T-cell (primary cell): ENCODE measurements around the gene DENND1A. TPM values are rescaled to one million over a fixed set of nuclear protein-coding genes. Genes with fewer than 3 reads are reported as not detected.

ENCODE experiments used
- ATAC-seq, 4 experiments: fragments of 200-7000 bp in 3 of 4; fragments of 150-1000 bp in 1 of 4; cut with Tn5 transposase; replicated peaks in 1 of 4; 1 replicate in 3 of 4; 2 replicates in 1 of 4; pipeline ENCODE4 v1.10.0; 2021; ENCODE audit warnings: moderate library complexity in 3 of 4, mild to moderate bottlenecking in 2 of 4, moderate number of reproducible peaks in 1 of 4
- CTCF ChIA-PET, 2 donors: fragments of 300-600 bp; sonication (Branson Sonifier 250); formaldehyde crosslinking; loops; one replicate each; lab custom pipeline; 2022; ENCODE audit warnings: antibody characterized with exemption in 2 of 2; lab: Charles Lee
- POLR2A ChIA-PET, 2 donors: fragments of 300-600 bp; sonication (Branson Sonifier 250); formaldehyde crosslinking; loops; one replicate each; lab custom pipeline; 2022; ENCODE audit warnings: antibody characterized with exemption in 2 of 2; lab: Charles Lee
- DNase-seq, 35 experiments: peaks; one replicate each; pipeline versions ENCODE4 v3.0.0 to v3.0.0-alpha.2; 2013 to 2023
- H3K27ac ChIP-seq: one replicate; pipeline ENCODE4 v1.5.1; 2013; ENCODE audit warnings: low read length
- H3K27me3 ChIP-seq, 2 experiments: replicated peaks in 1 of 2; 1 replicate in 1 of 2; 2 replicates in 1 of 2; pipeline versions ENCODE4 v1.6.1 to v1.7.0; 2013; ENCODE audit warnings: low read length in 1 of 2, mixed read lengths in 1 of 2; ENCODE audit not compliant: control insufficient read depth in 2 of 2, insufficient read depth in 2 of 2; ENCODE audit errors: extremely low read depth in 1 of 2
- H3K36me3 ChIP-seq, 2 donors: 1 replicate in 1 of 2; 2 replicates in 1 of 2; pipeline versions ENCODE4 v1.6.1 to v1.7.0; 2013; ENCODE audit warnings: low read length in 1 of 2; ENCODE audit not compliant: control insufficient read depth in 2 of 2, insufficient read depth in 1 of 2; ENCODE audit errors: extremely low read depth in 1 of 2
- H3K4me1 ChIP-seq, 2 experiments: 1 replicate in 1 of 2; 2 replicates in 1 of 2; pipeline versions ENCODE4 v1.6.1 to v1.7.0; 2013; ENCODE audit warnings: low read length in 2 of 2, mixed read lengths in 1 of 2; ENCODE audit not compliant: insufficient read depth in 2 of 2, control insufficient read depth in 1 of 2; ENCODE audit errors: extremely low read depth in 1 of 2
- H3K4me3 ChIP-seq, 2 donors: 1 replicate in 1 of 2; 2 replicates in 1 of 2; pipeline versions ENCODE4 v1.5.1 to v1.7.0; 2013; ENCODE audit warnings: mild to moderate bottlenecking in 2 of 2, low read length in 1 of 2, moderate library complexity in 1 of 2; ENCODE audit not compliant: control insufficient read depth in 1 of 2; ENCODE audit errors: extremely low read depth in 1 of 2
- H3K9me3 ChIP-seq: 2 replicates; pipeline ENCODE4 v1.7.0; 2013
- H3K27ac Mint-ChIP-seq, 2 donors: one replicate each; pipeline ENCODE4 v1.8.0; 2020 to 2021; ENCODE audit warnings: mild to moderate bottlenecking in 2 of 2, mixed read lengths in 2 of 2
- H3K27me3 Mint-ChIP-seq, 2 donors: one replicate each; pipeline ENCODE4 v1.8.0; 2021 to 2022; ENCODE audit warnings: mixed read lengths in 2 of 2
- H3K36me3 Mint-ChIP-seq: one replicate; pipeline ENCODE4 v1.8.0; 2021; ENCODE audit warnings: mixed read lengths
- H3K4me1 Mint-ChIP-seq, 3 donors: one replicate each; pipeline ENCODE4 v1.8.0; 2020 to 2022; ENCODE audit warnings: mixed read lengths in 3 of 3, mild to moderate bottlenecking in 1 of 3
- H3K4me3 Mint-ChIP-seq, 3 donors: one replicate each; pipeline ENCODE4 v1.8.0; 2020 to 2022; ENCODE audit warnings: mild to moderate bottlenecking in 3 of 3, mixed read lengths in 3 of 3, moderate library complexity in 3 of 3
- H3K9me3 Mint-ChIP-seq, 3 donors: one replicate each; pipeline ENCODE4 v1.8.0; 2020 to 2022; ENCODE audit warnings: mixed read lengths in 3 of 3
- WGBS: methylation state at CpG from one replicate; pipeline ENCODE4 v1.1.5; 2013; ENCODE audit warnings: missing lambda C conversion rate; ENCODE audit not compliant: insufficient coverage; 5-methylcytosine and 5-hydroxymethylcytosine counted together
- total RNA-seq, 35 experiments: library from RNA in 6 of 35; stranded (reverse) in 6 of 35; fragments of 120-200 nt in 1 of 35; gene quantifications; one replicate each; pipeline versions ENCODE4 v1.2.1 to v1.2.4 and lab custom pipeline; 2013 to 2026

The DENND1A gene
- total RNA-seq, 5 donors from 2014 or later (not counting 1 experiment from before 2014, with no cell fraction given) = 12.4 to 19.9 (median 14.1) TPM

DNA sequence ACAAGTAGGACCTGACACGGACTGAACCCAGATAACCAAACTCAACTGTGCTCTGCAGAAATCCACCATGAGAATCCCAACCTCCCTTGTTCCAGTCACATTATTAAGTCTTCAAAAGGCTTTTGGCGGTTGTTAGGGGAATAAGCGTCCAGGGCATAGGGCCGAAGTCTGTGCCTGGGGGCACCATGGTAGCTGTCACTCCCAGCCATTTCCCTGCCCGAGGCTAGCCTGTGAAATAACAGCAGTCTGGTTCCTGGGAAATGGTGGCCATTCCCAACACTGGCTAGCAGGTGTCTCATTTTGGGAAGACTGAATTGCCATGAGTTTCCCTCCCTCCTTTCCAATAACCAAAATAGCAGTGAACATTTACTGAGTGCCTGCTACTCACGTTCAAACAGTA, 451.8 kb downstream of the DENND1A start:
- H3K4me1 Mint-ChIP-seq = no peaks in the 10 kb centered on the region
- no peak overlapping the region for H3K27ac Mint-ChIP-seq
- H3K36me3 ChIP-seq = no peaks in the 10 kb centered on the region
- no peak for DNase-seq
- no peaks in the 10 kb centered on the region for H3K27me3 ChIP-seq
- H3K27ac ChIP-seq = no peak overlapping the region
- WGBS = 95% methylated on average over 5 of the region's 6 CpGs
- H3K9me3 ChIP-seq = no peaks in the 10 kb centered on the region
- no peak overlapping the region for H3K4me3 ChIP-seq
- ChIA-PET POLR2A (interaction anchor here in 1 of 2 donors (0.5 kb wide), 1 partner anchor 1514 kb away, joined by 3 read pairs; no protein-coding TSS in a partner anchor), CTCF (no interaction called here)
- H3K27me3 Mint-ChIP-seq = no peaks in the 10 kb centered on the region
- H3K36me3 Mint-ChIP-seq = peaks cover 4% of the 10 kb centered on the region
- no peak overlapping the region for H3K4me3 Mint-ChIP-seq
- no peaks in the 10 kb centered on the region for H3K9me3 Mint-ChIP-seq
- no peaks in the 10 kb centered on the region for H3K4me1 ChIP-seq
- no peak for ATAC-seq

DNA sequence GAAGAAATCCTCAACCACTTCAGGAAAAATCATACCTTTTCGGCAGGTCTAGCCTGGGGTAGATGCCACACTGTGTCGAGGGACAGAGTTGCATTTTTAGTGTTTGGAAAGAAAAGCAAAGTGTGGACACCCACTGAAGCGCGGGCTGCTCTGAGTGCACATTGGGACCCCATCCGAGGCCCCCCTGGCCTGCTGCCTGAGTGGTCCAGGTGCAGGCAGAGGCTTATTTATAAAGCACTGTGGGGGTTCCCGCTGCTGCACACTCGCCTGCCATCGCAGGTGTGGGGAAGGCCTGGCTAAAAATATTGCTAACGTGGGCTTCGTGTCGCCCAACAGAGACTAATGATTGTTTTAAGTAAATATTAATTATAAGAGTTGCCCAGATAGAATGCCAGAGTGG, 454.5 kb downstream of the DENND1A start:
- Histone ChIP-seq H3K4me3 (no peak overlapping the region), H3K27me3 (no peaks in the 10 kb centered on the region), H3K36me3 (peaks cover 0 to 3% of the 10 kb centered on the region in 2 donors), H3K27ac (no peak overlapping the region), H3K9me3 (no peaks in the 10 kb centered on the region), H3K4me1 (no peaks in the 10 kb centered on the region)
- DNase-seq (no peak), ATAC-seq (no peak)
- Mint-ChIP-seq H3K36me3 (peaks cover 7% of the 10 kb centered on the region), H3K4me3 (no peak overlapping the region), H3K9me3 (no peaks in the 10 kb centered on the region), H3K27me3 (no peaks in the 10 kb centered on the region), H3K27ac (no peak overlapping the region), H3K4me1 (no peaks in the 10 kb centered on the region)
- 100% methylated on average over 5 of the region's 11 CpGs for WGBS
- ChIA-PET CTCF (no interaction called here), POLR2A (no interaction called here)

DNA sequence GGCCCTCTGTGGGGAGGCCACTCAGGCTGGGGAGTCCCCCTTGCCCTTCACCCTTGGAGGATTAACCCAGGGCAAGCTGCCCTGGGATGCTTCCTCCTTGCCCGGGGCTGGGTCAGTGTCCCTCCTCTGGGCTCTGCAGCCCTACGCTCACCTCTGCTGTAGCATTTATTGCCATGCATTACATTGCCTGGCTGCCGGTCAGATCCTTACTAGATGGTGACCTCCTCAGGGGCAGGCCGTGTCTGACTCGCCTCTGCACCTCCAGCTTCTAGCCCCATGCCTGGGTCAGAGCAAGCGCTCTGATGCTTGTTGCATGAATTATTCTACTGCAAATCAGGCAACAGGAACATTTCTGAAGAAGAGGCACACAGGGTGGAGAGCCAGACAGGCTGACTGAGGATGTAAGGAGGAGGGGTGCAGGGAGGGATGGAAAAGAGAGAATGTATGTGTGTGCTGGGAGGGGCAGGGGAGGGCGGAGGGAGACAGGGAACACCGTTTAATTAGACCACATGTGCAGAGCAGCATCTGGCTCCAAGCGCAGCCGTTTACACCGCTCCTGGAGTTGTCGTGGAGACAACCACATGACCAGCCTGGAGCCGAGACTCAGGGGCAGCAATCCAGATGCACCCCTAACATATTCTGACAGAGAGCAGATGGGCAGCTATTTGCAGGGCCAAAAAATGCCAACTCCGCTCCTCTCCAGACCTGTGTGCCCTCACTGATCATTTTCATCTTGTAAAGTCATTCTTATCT, 456.9 kb downstream of the DENND1A start:
- Histone ChIP-seq H3K4me1 (no peaks in the 10 kb centered on the region), H3K36me3 (peaks cover 0 to 3% of the 10 kb centered on the region in 2 donors), H3K27ac (no peak overlapping the region), H3K4me3 (no peak overlapping the region), H3K27me3 (no peaks in the 10 kb centered on the region), H3K9me3 (no peaks in the 10 kb centered on the region)
- H3K36me3 Mint-ChIP-seq = peaks cover 7% of the 10 kb centered on the region
- DNase-seq (no peak), ATAC-seq (no peak)
- no peak overlapping the region for H3K4me3 Mint-ChIP-seq
- no peaks in the 10 kb centered on the region for H3K9me3 Mint-ChIP-seq
- WGBS = 95% methylated on average over 13 of the region's 14 CpGs
- ChIA-PET CTCF (interaction anchor here in 1 of 2 donors (0.6 kb wide), 1 partner anchor 623 kb away, joined by 3 read pairs; no protein-coding TSS in a partner anchor), POLR2A (no interaction called here)
- H3K4me1 Mint-ChIP-seq = no peaks in the 10 kb centered on the region
- H3K27ac Mint-ChIP-seq = no peak overlapping the region
- no peaks in the 10 kb centered on the region for H3K27me3 Mint-ChIP-seq

DNA sequence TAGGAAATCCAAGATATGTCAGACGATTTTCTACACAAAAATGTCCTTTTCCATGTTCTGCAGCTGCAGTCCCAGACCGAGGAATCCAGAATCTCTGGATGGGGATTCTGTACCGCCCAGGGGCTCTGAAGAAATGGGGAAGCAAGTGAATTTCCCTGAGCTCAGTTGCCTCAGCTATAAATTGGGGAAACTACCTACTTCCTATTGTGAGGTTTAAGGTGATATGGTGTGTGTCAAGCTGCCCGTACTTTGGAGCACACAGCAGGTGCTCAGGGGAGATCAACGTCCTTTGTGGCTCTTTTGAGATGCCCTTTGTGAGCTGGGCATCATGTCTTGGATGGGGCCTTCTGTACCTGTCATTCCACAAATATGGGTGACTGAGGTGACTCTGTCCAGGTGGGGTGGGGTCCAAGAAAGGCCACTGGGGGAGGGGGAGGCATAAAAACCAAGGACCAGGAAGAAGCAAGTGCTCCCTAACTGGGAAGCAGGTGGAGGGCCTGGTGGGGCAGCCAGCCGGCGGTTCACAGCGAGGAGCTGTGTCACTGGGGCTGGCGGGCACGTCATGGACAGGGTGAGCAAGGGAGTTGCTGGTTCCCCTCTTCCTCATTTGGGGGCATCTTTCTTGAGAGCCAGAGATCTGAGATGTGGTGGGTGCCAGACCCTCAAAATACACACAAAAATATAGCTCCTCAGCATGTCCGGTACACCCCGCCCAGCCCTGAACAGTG, 457.9 kb downstream of the DENND1A start:
- no peak for DNase-seq
- ChIA-PET CTCF (no interaction called here), POLR2A (no interaction called here)
- H3K27ac ChIP-seq = no peak overlapping the region
- H3K4me1 Mint-ChIP-seq = no peaks in the 10 kb centered on the region
- no peaks in the 10 kb centered on the region for H3K27me3 ChIP-seq
- H3K27ac Mint-ChIP-seq = no peak overlapping the region
- peaks cover 0 to 3% of the 10 kb centered on the region in 2 donors for H3K36me3 ChIP-seq
- H3K4me1 ChIP-seq = no peaks in the 10 kb centered on the region
- no peak overlapping the region for H3K4me3 ChIP-seq
- 97% methylated on average over 6 of the region's 12 CpGs for WGBS
- no peaks in the 10 kb centered on the region for H3K9me3 ChIP-seq
- no peaks in the 10 kb centered on the region for H3K9me3 Mint-ChIP-seq
- H3K4me3 Mint-ChIP-seq = no peak overlapping the region
- no peaks in the 10 kb centered on the region for H3K27me3 Mint-ChIP-seq
- H3K36me3 Mint-ChIP-seq = peaks cover 4% of the 10 kb centered on the region
- ATAC-seq = no peak

DNA sequence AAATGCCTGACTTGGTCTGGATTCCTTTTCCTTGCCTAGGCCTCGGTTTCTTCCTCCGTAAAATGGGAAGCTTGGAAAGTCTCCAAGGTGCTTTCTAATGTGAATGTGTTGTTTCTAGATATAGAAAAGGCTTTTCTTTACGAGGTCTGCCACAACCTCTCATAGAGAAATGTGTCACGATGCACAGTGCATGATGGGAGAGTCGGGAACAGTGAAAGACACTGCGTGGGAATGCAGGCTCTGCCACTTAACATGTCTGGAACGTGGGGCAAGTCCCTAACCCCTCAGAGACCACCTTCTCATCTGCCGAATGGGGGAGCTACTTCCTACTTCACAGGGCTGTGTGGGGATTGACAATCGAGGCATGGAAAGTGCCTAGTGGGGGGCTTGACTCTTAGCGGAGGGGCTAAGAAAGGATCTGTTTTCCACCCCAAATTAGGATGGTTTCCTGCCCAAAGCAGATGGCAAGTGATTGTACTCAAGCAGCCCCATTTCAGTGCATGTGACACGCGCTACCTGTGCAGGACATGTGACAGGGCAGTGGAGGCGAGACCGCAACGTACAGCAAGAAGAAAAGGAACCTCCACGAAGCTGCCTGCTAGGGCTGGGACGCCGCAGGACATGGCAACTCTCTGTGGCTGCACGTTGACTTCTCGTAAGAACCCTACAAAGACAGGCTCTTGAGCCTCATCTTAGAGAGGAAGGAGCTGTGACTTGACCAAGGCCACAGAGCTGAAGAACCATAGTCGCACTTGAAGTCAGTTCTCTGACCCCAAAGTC, 458.7 kb downstream of the DENND1A start:
- no peak for DNase-seq
- ChIA-PET CTCF (no interaction called here), POLR2A (no interaction called here)
- 95% methylated on average over 17 of the region's 21 CpGs for WGBS
- H3K36me3 ChIP-seq = peaks cover 0 to 3% of the 10 kb centered on the region in 2 donors
- H3K27ac ChIP-seq = no peak overlapping the region
- no peak for ATAC-seq
- H3K9me3 Mint-ChIP-seq = no peaks in the 10 kb centered on the region
- H3K27ac Mint-ChIP-seq = no peak overlapping the region
- peaks cover 4% of the 10 kb centered on the region for H3K36me3 Mint-ChIP-seq
- H3K4me1 ChIP-seq = no peaks in the 10 kb centered on the region
- no peaks in the 10 kb centered on the region for H3K4me1 Mint-ChIP-seq
- no peak overlapping the region for H3K4me3 ChIP-seq
- H3K9me3 ChIP-seq = no peaks in the 10 kb centered on the region
- H3K27me3 ChIP-seq = no peaks in the 10 kb centered on the region
- H3K27me3 Mint-ChIP-seq = no peaks in the 10 kb centered on the region
- no peak overlapping the region for H3K4me3 Mint-ChIP-seq

DNA sequence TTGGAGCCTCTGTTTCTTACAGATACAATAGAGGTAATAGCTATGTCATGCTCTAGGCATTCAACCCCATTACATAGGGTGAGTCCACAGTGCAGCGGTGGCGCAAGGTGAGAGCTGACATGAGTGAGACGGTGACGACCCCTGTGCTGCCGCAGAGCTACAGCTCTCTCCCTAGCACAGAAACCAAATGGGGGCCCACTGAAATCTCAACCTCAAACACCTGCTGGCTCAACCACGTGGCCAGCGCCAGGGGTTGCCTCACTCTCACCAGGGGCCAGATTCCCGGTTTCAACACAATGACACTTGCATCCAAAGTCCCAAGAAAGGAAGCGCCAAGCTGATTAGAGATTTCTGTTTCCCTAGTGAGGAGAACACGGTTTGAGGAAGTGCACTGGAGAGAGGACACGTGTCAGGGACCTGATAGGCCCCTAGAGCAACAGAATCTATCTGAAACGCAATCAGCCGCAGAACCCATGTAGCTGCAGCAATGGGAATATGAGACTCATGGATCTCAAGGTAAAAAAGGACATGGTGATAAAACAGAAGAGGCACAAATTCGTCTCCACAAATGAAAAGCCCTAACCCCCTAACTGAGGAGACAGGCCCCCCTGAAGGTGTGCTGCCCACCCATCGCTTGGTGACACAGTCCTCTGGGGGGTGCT, 459.7 kb downstream of the DENND1A start:
- no peaks in the 10 kb centered on the region for H3K4me1 ChIP-seq
- H3K27ac ChIP-seq = no peak overlapping the region
- Mint-ChIP-seq H3K9me3 (no peaks in the 10 kb centered on the region), H3K36me3 (peaks cover 4% of the 10 kb centered on the region), H3K4me3 (no peak overlapping the region), H3K27me3 (no peaks in the 10 kb centered on the region), H3K4me1 (no peaks in the 10 kb centered on the region), H3K27ac (no peak overlapping the region)
- ChIA-PET POLR2A (no interaction called here), CTCF (no interaction called here)
- 86% methylated on average over 12 of the region's 15 CpGs for WGBS
- no peaks in the 10 kb centered on the region for H3K9me3 ChIP-seq
- ATAC-seq = no peak
- peaks cover 0 to 3% of the 10 kb centered on the region in 2 donors for H3K36me3 ChIP-seq
- H3K27me3 ChIP-seq = no peaks in the 10 kb centered on the region
- no peak for DNase-seq
- H3K4me3 ChIP-seq = no peak overlapping the region
